ENCODE results near the gene CLRN1. TPM values are rescaled to one million over a fixed set of nuclear protein-coding genes. Genes with fewer than 3 reads are reported as not detected.

The CLRN1 gene
- total RNA-seq, 4 donors from 2014 or later: not detected

DNA sequence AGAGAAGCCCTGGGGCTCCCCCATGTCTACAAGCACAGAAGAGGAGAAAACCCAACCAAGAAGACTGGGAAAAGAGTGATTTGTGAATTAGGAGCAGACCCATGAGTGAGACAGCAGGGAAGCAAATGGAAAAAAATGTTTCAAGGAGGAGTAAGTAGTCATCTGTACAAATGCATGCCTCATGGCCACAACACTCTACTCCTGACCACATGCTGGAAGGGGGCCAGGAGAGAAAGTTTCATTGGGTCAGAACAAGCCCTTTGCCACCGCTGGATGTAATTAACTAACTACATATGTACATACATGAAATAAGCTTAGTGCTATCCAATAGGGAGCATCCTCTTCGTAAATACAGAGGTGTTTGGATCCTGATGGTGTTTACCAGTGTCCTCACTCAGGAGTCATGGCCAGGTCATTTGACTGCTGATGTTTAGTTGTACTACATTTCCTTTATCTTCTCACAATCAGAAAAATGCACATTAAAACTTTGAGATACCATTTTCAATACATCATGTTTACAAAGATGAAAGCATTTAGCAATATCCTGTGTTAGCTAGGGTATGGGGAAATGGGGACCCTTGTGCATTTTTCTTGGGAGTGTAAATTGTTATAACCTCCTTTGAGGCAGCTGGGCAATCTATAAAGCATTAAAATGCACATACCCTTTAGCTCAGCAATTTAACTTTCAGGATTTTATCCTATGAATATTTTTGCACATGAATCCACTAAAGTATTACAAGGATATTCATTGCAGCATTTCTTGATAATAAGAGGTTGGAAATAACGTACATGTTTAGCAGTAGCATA lies 27.1 kb downstream of the CLRN1 start:
- no peak overlapping the region for H3K27ac ChIP-seq
- no peaks in the 10 kb centered on the region for H3K4me1 ChIP-seq
- no peaks in the 10 kb centered on the region for H3K36me3 ChIP-seq
- no peak overlapping the region for H3K4me3 ChIP-seq
- WGBS: 71% methylated on average over 3 of the region's 3 CpGs
- TF ChIP-seq POLR2AphosphoS5 (IDR thresholded peaks at IDR 0.05): no peak
- TF ChIP-seq EP300 (IDR thresholded peaks at IDR 0.05): no peak
- no peak for TF ChIP-seq POLR2A (IDR thresholded peaks at IDR 0.05)
- TF ChIP-seq, protein P1, sequence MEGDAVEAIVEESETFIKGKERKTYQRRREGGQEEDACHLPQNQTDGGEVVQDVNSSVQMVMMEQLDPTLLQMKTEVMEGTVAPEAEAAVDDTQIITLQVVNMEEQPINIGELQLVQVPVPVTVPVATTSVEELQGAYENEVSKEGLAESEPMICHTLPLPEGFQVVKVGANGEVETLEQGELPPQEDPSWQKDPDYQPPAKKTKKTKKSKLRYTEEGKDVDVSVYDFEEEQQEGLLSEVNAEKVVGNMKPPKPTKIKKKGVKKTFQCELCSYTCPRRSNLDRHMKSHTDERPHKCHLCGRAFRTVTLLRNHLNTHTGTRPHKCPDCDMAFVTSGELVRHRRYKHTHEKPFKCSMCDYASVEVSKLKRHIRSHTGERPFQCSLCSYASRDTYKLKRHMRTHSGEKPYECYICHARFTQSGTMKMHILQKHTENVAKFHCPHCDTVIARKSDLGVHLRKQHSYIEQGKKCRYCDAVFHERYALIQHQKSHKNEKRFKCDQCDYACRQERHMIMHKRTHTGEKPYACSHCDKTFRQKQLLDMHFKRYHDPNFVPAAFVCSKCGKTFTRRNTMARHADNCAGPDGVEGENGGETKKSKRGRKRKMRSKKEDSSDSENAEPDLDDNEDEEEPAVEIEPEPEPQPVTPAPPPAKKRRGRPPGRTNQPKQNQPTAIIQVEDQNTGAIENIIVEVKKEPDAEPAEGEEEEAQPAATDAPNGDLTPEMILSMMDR (IDR thresholded peaks at IDR 0.05): no peak
- DNase-seq (ENCODE audit: low spot score in 2 of 2): no peak
- H3K9me3 ChIP-seq: no peaks in the 10 kb centered on the region
- peaks cover 4% of the 10 kb centered on the region for H3K27me3 ChIP-seq

DNA sequence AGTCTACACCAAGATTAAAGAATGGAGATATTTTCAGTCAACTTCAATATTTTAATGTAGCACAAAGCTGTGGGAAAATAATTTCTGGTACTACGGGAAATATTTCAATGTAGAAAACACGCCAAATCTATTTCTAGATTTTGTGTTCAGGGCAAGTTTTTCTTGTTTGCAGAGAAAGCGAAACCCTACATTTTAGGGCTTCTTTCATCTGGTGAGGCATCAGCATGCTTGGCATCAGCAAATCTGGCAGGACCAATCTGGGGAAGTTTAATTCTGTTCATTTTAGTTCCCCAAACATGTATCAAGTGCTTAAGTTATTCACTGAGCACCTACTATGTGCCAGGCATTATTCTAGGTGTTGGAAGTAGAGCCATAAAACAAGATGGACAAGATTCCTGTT lies 30.3 kb downstream of the CLRN1 start:
- TF ChIP-seq, protein P1 (IDR thresholded peaks at IDR 0.05): no peak
- TF ChIP-seq EP300 (IDR thresholded peaks at IDR 0.05) (no peak), POLR2A (IDR thresholded peaks at IDR 0.05) (no peak), POLR2AphosphoS5 (IDR thresholded peaks at IDR 0.05) (no peak)
- DNase-seq (ENCODE audit: low spot score in 2 of 2): no peak
- Histone ChIP-seq H3K4me1 (no peaks in the 10 kb centered on the region), H3K4me3 (no peak overlapping the region), H3K27ac (no peak overlapping the region), H3K27me3 (peaks cover 4% of the 10 kb centered on the region), H3K9me3 (no peaks in the 10 kb centered on the region), H3K36me3 (no peaks in the 10 kb centered on the region)
- 60% methylated on average over 3 of the region's 3 CpGs for WGBS

DNA sequence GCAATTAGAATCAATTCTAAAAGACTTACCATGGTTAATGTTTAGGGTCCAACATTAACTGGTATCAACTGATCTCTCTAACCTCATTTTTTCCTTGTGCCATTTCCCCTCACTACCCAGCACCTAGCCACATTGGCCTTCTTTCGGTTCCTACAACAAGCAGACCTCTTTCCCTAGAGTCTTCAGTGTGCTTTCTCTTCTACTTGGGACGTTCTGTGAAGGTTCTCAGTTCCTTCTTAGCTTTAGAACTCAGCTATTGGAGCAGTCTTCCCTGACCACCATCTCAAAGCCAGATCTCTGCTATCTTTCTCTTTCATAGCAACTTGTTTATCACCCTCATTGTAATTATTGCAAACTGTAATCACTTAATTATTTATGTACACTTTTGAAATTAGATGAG lies 35.8 kb downstream of the CLRN1 start:
- Histone ChIP-seq H3K9me3 (no peaks in the 10 kb centered on the region), H3K4me3 (no peak overlapping the region), H3K27me3 (no peaks in the 10 kb centered on the region), H3K36me3 (no peaks in the 10 kb centered on the region), H3K27ac (no peak overlapping the region), H3K4me1 (no peaks in the 10 kb centered on the region)
- no peak for DNase-seq (ENCODE audit: low spot score in 2 of 2)
- TF ChIP-seq POLR2AphosphoS5 (IDR thresholded peaks at IDR 0.05): no peak
- no peak for TF ChIP-seq EP300 (IDR thresholded peaks at IDR 0.05)
- no peak for TF ChIP-seq POLR2A (IDR thresholded peaks at IDR 0.05)
- 61% methylated on average over 2 of the region's 2 CpGs for WGBS

DNA sequence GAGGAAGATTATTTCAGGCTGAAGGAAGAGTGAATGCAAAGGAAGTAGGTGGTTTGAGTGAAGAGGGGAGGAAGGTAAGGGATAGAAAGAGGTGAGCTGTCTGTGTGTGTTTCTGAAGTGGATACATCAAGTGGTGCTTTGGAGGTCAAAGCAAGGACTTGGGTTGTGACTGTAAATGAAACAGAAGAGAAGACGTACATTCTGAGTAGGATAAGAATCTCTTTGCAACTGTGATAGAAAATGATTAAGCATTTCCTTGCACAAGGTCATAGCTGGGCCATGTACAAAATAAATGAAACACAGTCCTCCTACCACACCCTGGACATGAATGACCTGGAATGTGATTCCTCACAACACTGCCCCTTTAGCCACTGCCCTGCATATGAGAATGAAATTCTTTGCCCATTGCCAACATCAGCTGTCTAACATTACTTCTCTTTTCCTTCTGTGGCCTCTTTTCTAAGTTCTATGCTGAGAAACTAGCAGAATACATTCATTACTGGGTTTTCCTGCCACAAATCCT lies 39.0 kb downstream of the CLRN1 start:
- H3K9me3 ChIP-seq: no peaks in the 10 kb centered on the region
- WGBS: 5% methylated on average over 1 of the region's 1 CpG

DNA sequence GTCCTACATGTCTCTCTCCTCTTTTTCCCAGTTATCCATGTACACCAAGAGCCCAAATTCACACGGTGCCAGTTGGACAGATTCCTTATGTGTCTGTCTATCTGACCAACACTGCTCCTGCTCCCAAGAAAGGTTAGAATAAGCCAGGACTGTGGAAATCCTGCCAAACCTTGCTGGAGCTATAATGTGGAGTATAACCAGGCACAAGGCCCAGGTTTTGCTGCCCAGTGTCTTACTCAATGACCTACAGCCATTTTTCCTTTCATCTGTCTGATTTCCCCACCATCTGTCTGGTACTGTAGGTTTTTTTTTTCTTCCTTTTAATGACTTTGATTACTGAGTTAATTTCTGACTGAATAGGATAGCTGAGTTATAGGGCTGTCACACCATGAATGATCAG lies 40.8 kb downstream of the CLRN1 start:
- Histone ChIP-seq H3K9me3 (no peaks in the 10 kb centered on the region), H3K27me3 (peaks cover 3% of the 10 kb centered on the region), H3K4me1 (no peaks in the 10 kb centered on the region), H3K4me3 (no peak overlapping the region), H3K27ac (no peak overlapping the region), H3K36me3 (no peaks in the 10 kb centered on the region)
- no peak for TF ChIP-seq POLR2A (IDR thresholded peaks at IDR 0.05)
- TF ChIP-seq, protein P1 (IDR thresholded peaks at IDR 0.05): no peak
- no peak for TF ChIP-seq EP300 (IDR thresholded peaks at IDR 0.05)
- TF ChIP-seq POLR2AphosphoS5 (IDR thresholded peaks at IDR 0.05): no peak
- DNase-seq (ENCODE audit: low spot score in 2 of 2): no peak
- 95% methylated on average over 1 of the region's 1 CpG for WGBS

More for the DNA sequence above, 39.0 kb downstream of the CLRN1 start:
- TF ChIP-seq POLR2A (IDR thresholded peaks at IDR 0.05): no peak
- TF ChIP-seq, protein P1 (IDR thresholded peaks at IDR 0.05): no peak
- no peak for TF ChIP-seq POLR2AphosphoS5 (IDR thresholded peaks at IDR 0.05)
- no peak for TF ChIP-seq EP300 (IDR thresholded peaks at IDR 0.05)
- H3K27ac ChIP-seq: no peak overlapping the region
- no peak overlapping the region for H3K4me3 ChIP-seq
- no peaks in the 10 kb centered on the region for H3K4me1 ChIP-seq
- peaks cover 3% of the 10 kb centered on the region for H3K27me3 ChIP-seq
- no peak for DNase-seq (ENCODE audit: low spot score in 2 of 2)
- H3K36me3 ChIP-seq: no peaks in the 10 kb centered on the region
